Stimulated activated CD8-positive, alpha-beta memory T cell treated with anti-CD3 and anti-CD28 coated beads, Interleukin-7, amount 100 ng/mL, for 4 hours (primary cell): Measurements from ENCODE around the gene DNAJA2.
A peak's percentile ranks its signal among the peaks of the same experiment; 100 is the strongest.

Experiments used
- DNase-seq, 2 donors: peaks; one replicate each; pipeline ENCODE4 v3.0.0-alpha.2; 2020; ENCODE audit warnings: low read depth in 2 of 2

The DNAJA2 gene

GRCh38 chr16:46928811-46929210, 44.7 kb downstream of the DNAJA2 start:
- no peak for DNase-seq

DNA sequence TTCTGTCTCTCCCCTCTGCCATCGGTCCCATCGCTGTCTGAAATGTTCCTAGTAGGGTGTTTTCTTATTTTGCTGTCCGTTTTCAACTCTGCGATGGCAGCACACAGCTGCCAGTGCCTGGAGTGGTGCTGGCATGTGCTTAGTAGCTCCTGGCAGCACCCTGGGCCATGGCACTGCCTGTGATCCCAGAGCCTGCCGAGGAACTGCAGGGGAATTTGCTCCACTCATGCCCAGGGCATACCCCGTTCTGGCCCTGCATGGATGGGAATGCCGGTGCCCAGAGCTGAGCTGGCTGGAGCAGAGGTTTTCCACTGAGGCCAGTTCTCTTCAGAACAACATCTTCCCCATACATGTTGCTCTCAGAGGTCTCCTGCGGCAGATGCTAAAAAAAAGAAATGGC, 46.2 kb downstream of the DNAJA2 start:
- no peak for DNase-seq

- no peak for DNase-seq
Measured at GRCh38 chr16:46926470-46927225, 46.8 kb downstream of the DNAJA2 start.

DNA sequence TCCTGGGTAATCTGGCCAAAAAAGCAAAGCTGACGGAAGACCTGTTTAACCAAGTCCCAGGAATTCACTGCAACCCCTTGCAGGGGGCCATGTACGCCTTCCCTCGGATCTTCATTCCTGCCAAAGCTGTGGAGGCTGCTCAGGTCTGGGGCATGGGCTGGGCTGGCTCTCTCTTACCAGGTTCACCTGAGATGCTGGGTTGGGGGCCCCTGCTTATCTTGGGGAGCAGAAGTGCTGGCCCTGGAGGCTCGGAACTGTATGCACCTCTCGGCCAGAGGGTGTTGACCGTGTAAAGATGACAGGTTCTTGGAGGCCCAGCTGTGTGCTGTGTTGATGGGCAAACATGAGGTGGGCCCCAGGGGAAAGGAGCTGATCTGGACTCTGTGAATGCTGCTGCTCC, 49.1 kb downstream of the DNAJA2 start:
- DNase-seq, result no peak

DNA sequence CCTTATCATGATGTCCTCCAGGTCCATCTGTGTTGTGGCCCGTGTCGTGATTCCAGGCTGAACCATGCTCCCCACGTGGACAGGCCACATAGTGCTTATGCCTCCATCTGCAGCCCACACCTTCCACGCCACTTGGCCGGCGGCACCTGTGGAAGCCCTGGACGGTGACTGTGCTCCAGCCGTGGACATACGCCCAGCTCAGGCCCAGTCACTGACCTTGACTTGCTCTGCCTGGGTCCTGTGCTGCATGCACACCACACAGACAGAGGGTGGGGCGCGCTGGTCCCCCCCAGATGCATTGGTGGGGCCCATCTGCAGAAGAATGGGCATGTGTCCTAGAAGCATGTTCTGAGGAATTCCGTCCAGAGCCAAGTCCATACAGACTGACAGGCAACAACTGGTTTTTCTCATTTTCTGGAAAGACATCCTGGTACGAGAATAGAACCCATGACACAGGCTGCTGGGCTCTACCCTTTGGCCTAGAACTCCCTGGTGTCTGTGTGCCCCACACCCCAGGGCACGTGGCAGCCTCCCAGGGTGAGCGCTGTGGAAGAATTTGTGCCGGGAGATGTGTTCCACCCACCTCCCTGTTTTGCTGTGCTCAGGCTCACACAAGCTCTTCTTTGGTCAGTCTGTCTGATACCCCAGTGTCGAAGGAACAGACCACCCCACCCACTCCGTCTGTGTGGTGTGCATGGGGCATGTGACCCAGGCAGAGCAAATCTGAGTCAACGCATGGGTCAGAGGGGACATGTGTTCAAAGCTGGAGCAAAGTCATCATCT, 49.8 kb downstream of the DNAJA2 start:
- no peak for DNase-seq

- no peak for DNase-seq
Measured at GRCh38 chr16:46922239-46922638, 51.2 kb downstream of the DNAJA2 start.

DNA sequence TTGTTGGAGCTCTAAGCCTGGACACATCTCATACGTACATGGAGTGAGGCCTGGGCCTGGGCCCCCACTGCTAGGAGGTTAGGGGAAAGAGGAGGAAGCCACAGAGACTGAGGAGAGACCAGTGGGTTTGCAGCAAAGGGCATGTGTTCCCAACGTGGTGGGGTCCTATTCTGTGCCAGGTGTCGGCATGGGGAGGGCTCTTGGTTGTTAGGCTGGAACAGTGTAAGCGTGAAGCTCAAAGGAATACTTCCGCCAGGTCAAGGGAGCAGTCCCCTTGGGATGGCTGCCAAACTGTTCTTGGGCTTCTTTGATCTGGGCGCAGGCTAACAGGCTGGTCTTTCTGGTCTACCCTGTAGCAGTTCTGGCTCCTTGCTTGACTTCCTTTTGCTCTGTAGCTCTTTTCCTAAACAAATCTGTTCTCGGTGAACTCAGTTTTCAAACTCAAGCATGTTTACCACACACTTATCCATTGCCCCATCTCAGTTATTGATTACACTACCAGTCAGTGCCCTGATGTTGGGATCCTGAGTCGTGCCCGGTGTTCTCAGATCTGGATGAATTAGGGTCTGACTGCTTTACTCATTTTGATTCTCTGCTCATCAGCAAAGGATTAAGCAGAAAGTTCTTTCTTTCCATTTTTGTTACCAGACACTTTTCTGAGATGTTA, 52.9 kb downstream of the DNAJA2 start:
- DNase-seq, result no peak

GRCh38 chr16:46918905-46919792, 54.3 kb downstream of the DNAJA2 start:
- DNase-seq, result no peak

DNA sequence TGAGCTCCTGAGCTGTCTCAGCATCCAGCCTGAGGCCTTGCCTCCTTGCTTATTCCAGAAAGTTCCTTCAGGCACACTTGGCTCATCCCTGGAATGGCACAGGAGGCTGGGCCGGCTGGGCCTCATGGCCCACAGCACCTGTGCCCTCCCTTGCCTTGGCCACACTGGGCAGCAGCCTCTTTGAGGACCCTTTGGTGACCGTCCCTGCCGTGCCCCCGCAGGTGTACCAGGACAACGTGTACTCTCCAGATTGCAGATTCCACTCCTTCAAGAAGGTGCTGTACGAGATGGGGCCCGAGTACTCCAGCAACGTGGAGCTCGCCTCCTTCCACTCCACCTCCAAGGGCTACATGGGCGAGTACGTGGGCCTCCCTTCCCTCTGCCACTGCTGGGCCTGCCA, 55.1 kb downstream of the DNAJA2 start:
- DNase-seq, result no peak

DNA sequence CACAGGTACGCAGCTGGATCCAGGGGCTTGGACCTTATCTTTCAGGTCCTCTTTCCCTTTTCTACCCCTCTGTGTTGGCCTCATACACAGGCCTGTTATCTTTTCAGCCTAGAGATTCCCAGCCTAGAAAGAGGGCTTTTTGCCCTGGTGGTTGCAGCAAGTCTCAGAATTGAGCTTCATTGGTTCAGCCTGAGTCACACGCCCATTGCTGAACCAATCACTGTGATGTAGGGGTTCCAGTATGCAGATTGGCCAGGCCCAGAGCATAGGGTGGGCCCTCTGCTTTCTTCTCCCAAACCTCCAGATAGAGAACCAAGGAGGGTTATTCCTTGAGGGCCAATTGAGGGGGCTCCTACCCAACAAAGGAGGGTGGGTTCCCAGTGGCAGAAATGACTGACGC, 56.5 kb downstream of the DNAJA2 start:
- no peak for DNase-seq

DNA sequence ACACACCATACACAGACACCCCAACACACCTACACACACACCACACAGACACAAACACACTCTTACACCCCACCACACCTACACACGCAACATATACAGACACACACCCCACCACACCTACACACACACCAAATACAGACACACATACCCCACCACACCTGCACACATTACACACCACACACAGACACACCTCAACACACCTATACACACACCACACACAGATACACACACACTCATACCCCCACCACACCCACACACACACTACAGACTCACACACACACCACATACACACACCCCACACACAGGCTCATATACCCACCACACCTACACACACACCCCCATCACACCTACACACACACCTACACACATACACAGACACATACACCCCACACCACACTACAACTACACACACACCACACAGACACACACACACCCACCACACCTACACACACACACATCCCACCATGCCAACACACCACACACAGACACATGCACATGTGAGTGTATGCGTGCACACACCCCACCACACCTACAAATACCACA, 57.9 kb downstream of the DNAJA2 start:
- no peak for DNase-seq

DNA sequence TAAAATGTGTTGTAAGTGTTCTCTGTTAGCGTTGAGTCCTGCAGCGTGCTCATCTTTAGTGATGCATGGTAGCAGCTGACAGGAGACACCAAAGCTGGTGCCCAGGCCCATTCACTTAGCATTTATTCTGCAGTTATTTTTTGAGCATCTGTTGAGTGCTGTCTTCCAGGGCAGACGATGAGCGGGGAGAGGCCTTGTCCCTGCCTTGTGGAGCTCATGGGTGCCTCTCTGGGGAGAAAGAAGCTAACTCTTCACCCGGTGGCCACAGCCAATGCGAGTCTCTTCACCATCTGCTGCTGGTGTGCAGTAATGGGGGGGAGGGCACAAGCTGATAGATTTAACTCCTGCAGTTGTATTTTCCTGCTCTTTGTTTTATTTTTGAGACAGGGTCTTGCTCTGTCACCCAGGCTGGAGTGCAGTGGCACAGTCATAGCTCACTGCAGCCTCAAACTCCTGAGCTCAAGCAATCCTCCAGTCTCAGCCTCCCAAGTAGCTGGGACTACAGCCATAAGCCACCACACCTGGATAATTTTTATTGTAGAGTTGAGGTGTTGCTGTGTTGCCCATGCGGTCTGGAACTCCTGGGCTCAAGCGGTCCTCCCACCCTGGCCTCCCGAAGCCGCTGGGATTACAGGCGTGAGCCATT, 58.8 kb downstream of the DNAJA2 start:
- no peak for DNase-seq

DNA sequence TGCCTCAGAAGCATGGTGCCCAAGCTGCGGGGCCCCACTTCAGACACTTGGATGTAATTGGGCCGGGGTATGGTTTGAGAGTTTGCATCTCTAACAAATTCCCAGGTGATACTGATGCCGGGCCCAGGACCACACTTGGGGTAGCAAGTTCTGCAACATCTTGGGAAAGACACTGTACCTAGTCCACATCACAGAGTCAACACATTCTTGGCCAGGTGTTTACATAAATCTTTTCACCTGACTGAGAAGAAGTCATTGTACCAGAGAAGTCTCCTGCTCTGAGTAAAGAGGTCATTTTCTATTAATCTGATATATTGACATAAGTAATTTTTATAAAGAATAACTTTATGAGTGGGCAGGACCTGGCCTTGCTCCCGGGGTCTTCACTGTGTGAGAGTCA, 61.8 kb downstream of the DNAJA2 start:
- DNase-seq, result no peak

GRCh38 chr16:46911038-46911437, 62.4 kb downstream of the DNAJA2 start:
- DNase-seq, result no peak

DNA sequence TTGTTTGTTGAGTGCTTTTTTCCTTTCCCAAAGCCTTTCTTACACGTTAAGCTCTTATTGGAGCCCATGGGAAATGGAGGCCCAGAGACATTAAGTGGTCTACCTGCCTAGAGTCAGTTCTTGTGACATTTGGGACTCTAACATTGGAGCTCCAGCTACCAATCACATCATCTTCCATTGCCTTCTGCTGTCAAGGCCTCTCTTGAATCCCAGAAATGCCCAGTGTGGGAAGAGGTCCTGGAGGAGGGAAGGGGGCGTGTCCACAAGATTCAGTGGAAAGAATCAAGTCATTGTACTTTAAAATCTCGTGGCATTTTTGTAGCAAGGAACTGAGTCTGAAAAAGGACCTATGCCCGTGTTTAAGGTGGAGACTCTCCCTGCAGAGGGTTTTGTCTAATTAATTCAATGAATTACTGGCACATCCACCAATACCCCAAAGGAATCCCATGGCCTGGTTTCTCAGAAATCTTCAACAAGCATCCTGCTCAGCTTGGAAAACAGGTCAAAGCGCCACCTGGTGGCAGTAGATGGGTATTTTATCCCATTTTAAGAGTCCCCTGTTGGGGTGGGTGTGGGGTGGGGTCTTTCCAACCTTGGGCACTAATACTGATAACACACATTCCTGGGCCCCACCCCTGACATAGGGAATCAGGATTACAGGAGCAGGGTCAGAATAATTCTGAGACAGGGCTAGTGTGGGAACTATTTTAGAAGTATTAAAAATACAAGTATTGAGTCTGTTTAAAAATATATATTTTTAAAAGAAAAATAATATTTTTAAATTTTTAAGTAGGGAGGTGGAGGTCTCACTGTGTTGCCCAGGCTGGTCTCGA, 64.7 kb downstream of the DNAJA2 start:
- peak; percentile 16 to 40 for DNase-seq

GRCh38 chr16:46907061-46907774, 66.3 kb downstream of the DNAJA2 start:
- no peak for DNase-seq

DNA sequence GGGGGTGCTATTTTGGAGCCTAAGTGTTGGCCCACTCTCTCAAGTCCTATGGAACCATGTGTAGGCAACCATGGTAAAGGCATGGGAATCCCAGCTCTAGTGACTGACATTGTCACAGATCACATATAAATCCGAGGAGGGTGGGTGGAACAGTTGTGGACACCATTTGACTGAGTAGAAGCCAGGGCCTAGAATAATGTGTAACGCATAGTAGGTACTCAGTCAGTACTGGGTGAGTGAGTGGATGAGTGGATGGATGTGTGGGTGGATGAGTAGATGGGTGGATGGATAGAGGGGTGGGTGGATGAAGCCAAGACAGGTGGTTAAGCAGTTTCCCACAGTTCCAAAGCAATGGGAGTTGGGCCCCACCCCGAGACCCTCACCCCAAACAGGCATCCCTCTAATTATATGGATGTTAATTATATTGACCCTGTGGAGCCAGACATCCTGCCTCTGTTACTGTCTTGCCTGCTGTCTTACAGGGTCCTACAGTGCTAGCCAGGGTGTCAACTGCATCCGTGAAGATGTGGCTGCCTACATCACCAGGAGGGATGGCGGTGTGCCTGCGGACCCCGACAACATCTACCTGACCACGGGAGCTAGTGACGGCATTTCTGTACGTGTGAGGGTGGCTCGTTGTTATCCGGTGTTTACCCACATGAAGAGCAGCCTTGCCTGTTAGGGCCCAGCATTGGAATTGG, 67.0 kb downstream of the DNAJA2 start:
- DNase-seq, result no peak
